Activated gamma-delta T cell treated with anti-CD3 and anti-CD28 coated beads, Interleukin-2, amount 50 U/mL, for 16 hours (primary cell): ENCODE data around the gene BHLHA9.
"Not testable (repeated sequence)": the region's sequence is repeated elsewhere in the genome, so short reads cannot be mapped to it uniquely, and the experiment has no call there.

Experiments
- DNase-seq: peaks from one replicate; pipeline ENCODE4 v3.0.0-alpha.2; 2020; ENCODE audit warnings: low read depth

BHLHA9 gene

GRCh38 chr17:1270210-1271029 is at the start of gene BHLHA9:
TSS of gene BHLHA9 (plus strand) at chr17:1270444. CDS start at chr17:1270564, 120 bp downstream.
- no peak for DNase-seq

GRCh38 chr17:1221209-1221608 is 49.0 kb upstream of the BHLHA9 start:
- DNase-seq, result no peak

- DNase-seq, result no peak
These were observed 47.9 kb upstream of the BHLHA9 start for GRCh38 chr17:1222321-1222720.

- DNase-seq, result no peak
These were observed 46.6 kb upstream of the BHLHA9 start for GRCh38 chr17:1223662-1224061.

GRCh38 chr17:1224330-1224729 is 45.9 kb upstream of the BHLHA9 start:
- DNase-seq, result no peak

GRCh38 chr17:1226308-1226707 is 43.9 kb upstream of the BHLHA9 start:
- DNase-seq, result no peak

GRCh38 chr17:1227365-1227764 is 42.9 kb upstream of the BHLHA9 start:
- DNase-seq, result no peak

- no peak for DNase-seq
These were observed 42.1 kb upstream of the BHLHA9 start for GRCh38 chr17:1227917-1228780.

- DNase-seq, result no peak
These were observed 41.4 kb upstream of the BHLHA9 start for GRCh38 chr17:1228781-1229348.

- no peak for DNase-seq
These were observed 40.8 kb upstream of the BHLHA9 start for GRCh38 chr17:1229349-1229899.

GRCh38 chr17:1229900-1230501 is 40.2 kb upstream of the BHLHA9 start:
- DNase-seq, result no peak

- DNase-seq, result no peak
These were observed 38.8 kb upstream of the BHLHA9 start for GRCh38 chr17:1231456-1231855.

- no peak for DNase-seq
These were observed 37.9 kb upstream of the BHLHA9 start for GRCh38 chr17:1232331-1232730.

GRCh38 chr17:1232786-1233185 is 37.5 kb upstream of the BHLHA9 start:
- DNase-seq, result no peak

- DNase-seq, result no peak
These were observed 35.8 kb upstream of the BHLHA9 start for GRCh38 chr17:1234455-1234854.

- DNase-seq, result no peak
These were observed 32.8 kb upstream of the BHLHA9 start for GRCh38 chr17:1237471-1237870.

GRCh38 chr17:1239210-1239609 is 31.0 kb upstream of the BHLHA9 start:
- DNase-seq, result no peak

GRCh38 chr17:1240426-1240825 is 29.8 kb upstream of the BHLHA9 start:
- DNase-seq, result not testable (repeated sequence)

GRCh38 chr17:1241929-1242328 is 28.3 kb upstream of the BHLHA9 start:
- DNase-seq, result no peak

GRCh38 chr17:1244606-1245012 is 25.6 kb upstream of the BHLHA9 start:
- no peak for DNase-seq

- DNase-seq, result no peak
These were observed 18.2 kb upstream of the BHLHA9 start for GRCh38 chr17:1251866-1252608.
